ENCODE data around the gene MAP3K15. TPM values are rescaled to one million over a fixed set of nuclear protein-coding genes. Genes with fewer than 3 reads are reported as not detected.
A peak's percentile ranks its signal among the peaks of the same experiment; 100 is the strongest.
"Not testable (repeated sequence)": the region's sequence is repeated elsewhere in the genome, so short reads cannot be mapped to it uniquely, and the experiment has no call there.

Gene MAP3K15
- total RNA-seq, 1 donor from 2014 or later: 0.18 TPM

DNA sequence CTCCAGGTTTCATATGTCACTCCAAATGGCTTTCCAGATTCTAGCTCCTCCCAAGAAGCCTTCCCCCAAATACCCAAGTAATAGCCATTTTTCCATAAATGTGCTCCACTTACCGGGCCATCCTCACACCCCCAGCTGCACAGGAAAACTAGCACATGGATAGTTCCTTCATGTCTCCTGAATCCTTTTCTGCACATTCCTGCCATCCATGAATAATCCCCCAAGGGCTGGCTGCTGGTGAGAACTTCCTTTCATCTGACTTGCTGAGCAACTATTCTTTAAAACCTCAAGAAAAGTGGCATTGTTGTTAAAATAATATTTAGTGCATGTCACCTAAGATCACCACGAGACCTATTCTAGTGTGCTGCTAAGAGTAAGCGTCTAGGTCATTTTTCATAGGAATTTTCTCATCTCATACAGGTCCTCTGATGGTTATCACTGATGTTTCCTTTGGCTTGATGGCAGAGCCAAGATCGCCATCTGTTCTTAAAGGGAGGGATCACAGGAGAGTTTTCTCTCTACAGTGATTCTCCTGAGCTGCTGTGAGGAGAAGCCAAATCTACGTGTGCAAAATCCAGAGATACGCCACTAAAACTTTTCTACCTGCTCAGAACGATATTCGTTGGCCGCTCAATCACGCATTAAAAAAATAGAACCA is 71.3 kb downstream of the MAP3K15 start:
- H3K9me3 Mint-ChIP-seq: no peaks in the 10 kb centered on the region

DNA sequence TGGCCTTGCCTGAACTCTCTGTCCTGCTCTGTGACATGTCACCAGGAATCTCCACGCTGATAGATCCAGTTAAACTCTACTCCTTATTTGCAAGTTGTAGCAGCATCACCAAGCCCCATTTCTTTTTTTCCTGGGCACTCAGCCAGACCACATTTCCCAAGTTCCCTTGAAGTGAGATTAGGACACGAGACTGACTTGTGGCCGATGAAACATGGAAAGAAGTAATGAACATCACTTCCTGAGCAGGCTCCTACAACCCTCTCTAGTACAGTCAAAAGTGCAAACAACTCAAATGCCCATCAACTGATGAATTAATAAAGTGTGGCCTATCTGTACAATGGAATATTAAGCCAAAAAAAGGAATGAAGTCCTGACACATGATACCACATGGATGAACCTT is 74.6 kb downstream of the MAP3K15 start:
- H3K9me3 Mint-ChIP-seq: no peaks in the 10 kb centered on the region
- no peak for DNase-seq (ENCODE audit: low spot score)
- intact Hi-C loops (cut with micrococcal nuclease): no loop called here
- no peaks in the 10 kb centered on the region for H3K4me1 Mint-ChIP-seq (ENCODE audit: low read depth)
- no peak overlapping the region for H3K4me3 Mint-ChIP-seq
- no peaks in the 10 kb centered on the region for H3K36me3 Mint-ChIP-seq (ENCODE audit: low read depth)
- H3K27ac Mint-ChIP-seq: no peak overlapping the region
- no peaks in the 10 kb centered on the region for H3K27me3 Mint-ChIP-seq (ENCODE audit: insufficient read depth)

More for the DNA sequence above, 71.3 kb downstream of the MAP3K15 start:
- Mint-ChIP-seq H3K4me3 (no peak overlapping the region), H3K36me3 (ENCODE audit: low read depth) (no peaks in the 10 kb centered on the region), H3K27me3 (ENCODE audit: insufficient read depth) (no peaks in the 10 kb centered on the region), H3K4me1 (ENCODE audit: low read depth) (no peaks in the 10 kb centered on the region), H3K27ac (no peak overlapping the region)
- DNase-seq (ENCODE audit: low spot score): no peak
- intact Hi-C loops (cut with micrococcal nuclease): no loop called here

DNA sequence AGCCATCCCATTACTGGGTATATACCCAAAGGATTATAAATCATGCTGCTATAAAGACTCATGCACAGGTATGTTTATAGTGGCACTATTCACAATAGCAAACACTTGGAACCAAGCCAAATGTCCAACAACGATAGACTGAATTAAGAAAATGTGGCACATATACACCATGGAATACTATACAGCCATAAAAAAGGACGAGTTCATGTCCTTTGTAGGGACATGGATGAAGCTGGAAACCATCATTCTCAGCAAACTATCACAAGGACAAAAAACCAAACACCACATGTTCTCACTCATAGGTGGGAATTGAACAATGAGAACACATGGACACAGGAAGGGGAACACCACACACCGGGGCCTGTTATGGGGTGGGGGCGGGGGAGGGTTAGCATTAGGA is 92.6 kb downstream of the MAP3K15 start:
- H3K36me3 Mint-ChIP-seq (ENCODE audit: low read depth); H3K27me3 Mint-ChIP-seq (ENCODE audit: insufficient read depth); intact Hi-C loops (cut with micrococcal nuclease); H3K9me3 Mint-ChIP-seq; H3K4me1 Mint-ChIP-seq (ENCODE audit: low read depth); DNase-seq (ENCODE audit: low spot score); H3K27ac Mint-ChIP-seq; H3K4me3 Mint-ChIP-seq: not testable (repeated sequence)

DNA sequence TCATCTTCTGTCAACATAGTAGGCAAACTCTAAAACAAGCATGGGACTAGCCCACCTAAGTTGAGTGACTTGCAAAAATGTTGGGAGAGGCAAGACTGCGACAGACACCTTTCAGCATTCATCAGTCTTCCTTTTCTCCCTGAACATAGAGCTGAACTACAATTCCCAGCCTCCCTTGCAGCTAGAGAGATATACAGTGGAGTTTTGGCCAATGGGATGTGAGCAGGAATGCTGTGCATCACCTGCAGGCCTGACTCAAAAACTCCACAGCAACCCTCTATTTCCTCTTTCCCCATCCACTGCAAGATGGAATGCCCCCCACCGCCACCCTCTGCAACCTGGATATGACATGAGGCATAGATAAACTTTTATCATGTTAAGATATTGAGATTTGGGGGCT is 105.0 kb downstream of the MAP3K15 start:
- H3K27ac Mint-ChIP-seq: no peak overlapping the region

DNA sequence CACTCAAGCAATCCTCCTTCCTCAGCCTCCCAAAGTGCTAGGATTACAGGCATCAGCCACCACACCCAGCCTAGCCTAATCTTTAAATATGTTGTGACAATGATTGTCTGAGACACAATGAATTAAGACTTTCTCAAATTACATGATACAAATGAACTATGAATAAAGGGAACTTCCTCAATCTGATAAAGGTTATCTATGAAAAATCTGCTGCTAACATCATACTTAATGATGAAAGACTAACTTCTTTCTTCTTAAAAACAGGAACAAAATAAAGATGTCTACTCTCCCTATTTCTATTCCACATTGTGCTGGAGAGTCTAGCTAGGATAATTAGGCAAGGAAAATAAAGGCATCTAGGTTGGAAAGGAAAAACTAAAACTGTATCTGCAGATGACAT is 111.6 kb downstream of the MAP3K15 start:
- H3K9me3 Mint-ChIP-seq: no peaks in the 10 kb centered on the region

More for the DNA sequence above, 105.0 kb downstream of the MAP3K15 start:
- Mint-ChIP-seq H3K9me3 (no peaks in the 10 kb centered on the region), H3K27me3 (ENCODE audit: insufficient read depth) (peaks cover 3% of the 10 kb centered on the region), H3K4me3 (no peak overlapping the region), H3K36me3 (ENCODE audit: low read depth) (no peaks in the 10 kb centered on the region), H3K4me1 (ENCODE audit: low read depth) (no peaks in the 10 kb centered on the region)
- no peak for DNase-seq (ENCODE audit: low spot score)
- intact Hi-C loops (cut with micrococcal nuclease): no loop called here

DNA sequence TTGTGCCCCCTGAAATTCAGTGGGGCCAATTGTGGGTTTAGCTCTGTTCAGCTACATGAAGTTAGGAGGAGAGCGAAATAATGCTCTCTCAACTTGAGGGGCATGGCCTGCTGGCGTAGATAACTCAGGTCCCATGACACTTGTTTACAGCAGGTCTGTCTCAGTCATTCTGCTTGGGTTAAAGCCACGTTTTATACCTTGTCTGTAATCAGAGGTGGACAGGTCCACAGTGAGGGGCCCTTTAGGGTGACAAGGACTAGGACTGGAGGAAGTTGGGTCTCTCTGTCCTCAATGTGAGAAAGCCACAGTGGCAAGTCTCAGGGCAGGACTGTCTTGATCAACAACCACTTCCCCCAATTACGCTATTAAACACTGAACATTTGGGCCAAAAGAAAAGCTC is 122.6 kb downstream of the MAP3K15 start:
- H3K36me3 Mint-ChIP-seq (ENCODE audit: low read depth): no peaks in the 10 kb centered on the region
- H3K4me3 Mint-ChIP-seq: no peak overlapping the region
- no peak for DNase-seq (ENCODE audit: low spot score)
- intact Hi-C loops (cut with micrococcal nuclease): no loop called here
- no peaks in the 10 kb centered on the region for H3K9me3 Mint-ChIP-seq
- H3K27ac Mint-ChIP-seq: no peak overlapping the region
- H3K27me3 Mint-ChIP-seq (ENCODE audit: insufficient read depth): no peaks in the 10 kb centered on the region
- H3K4me1 Mint-ChIP-seq (ENCODE audit: low read depth): no peaks in the 10 kb centered on the region

More for the DNA sequence above, 111.6 kb downstream of the MAP3K15 start:
- H3K4me1 Mint-ChIP-seq (ENCODE audit: low read depth): no peaks in the 10 kb centered on the region
- H3K4me3 Mint-ChIP-seq: no peak overlapping the region
- intact Hi-C loops (cut with micrococcal nuclease): no loop called here
- H3K27me3 Mint-ChIP-seq (ENCODE audit: insufficient read depth): peaks cover 7% of the 10 kb centered on the region
- H3K36me3 Mint-ChIP-seq (ENCODE audit: low read depth): no peaks in the 10 kb centered on the region
- no peak overlapping the region for H3K27ac Mint-ChIP-seq
- DNase-seq (ENCODE audit: low spot score): no peak

DNA sequence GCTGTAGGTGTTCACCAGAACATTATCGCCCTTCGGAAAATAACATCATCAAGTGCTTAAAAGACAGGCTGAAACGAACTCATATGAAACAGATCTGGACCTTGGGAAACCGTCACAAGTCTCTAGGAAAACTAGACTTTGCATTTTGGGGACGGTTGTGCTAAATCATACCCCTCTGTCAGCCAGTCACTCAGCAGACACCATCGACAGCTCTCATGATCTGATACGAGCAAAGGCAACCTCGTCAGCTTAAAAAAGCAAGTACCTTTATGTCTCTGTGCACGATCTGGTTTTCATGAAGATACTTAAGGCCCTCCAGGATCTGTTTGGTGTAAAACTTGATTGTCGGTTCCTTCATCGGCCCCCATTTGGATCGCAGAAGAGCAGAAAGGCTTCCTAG is 123.2 kb downstream of the MAP3K15 start:
- intact Hi-C loops (cut with micrococcal nuclease): no loop called here
- no peak for DNase-seq (ENCODE audit: low spot score)
- Mint-ChIP-seq H3K36me3 (ENCODE audit: low read depth) (no peaks in the 10 kb centered on the region), H3K4me3 (no peak overlapping the region), H3K27ac (no peak overlapping the region), H3K9me3 (no peaks in the 10 kb centered on the region), H3K4me1 (ENCODE audit: low read depth) (no peaks in the 10 kb centered on the region), H3K27me3 (ENCODE audit: insufficient read depth) (no peaks in the 10 kb centered on the region)

DNA sequence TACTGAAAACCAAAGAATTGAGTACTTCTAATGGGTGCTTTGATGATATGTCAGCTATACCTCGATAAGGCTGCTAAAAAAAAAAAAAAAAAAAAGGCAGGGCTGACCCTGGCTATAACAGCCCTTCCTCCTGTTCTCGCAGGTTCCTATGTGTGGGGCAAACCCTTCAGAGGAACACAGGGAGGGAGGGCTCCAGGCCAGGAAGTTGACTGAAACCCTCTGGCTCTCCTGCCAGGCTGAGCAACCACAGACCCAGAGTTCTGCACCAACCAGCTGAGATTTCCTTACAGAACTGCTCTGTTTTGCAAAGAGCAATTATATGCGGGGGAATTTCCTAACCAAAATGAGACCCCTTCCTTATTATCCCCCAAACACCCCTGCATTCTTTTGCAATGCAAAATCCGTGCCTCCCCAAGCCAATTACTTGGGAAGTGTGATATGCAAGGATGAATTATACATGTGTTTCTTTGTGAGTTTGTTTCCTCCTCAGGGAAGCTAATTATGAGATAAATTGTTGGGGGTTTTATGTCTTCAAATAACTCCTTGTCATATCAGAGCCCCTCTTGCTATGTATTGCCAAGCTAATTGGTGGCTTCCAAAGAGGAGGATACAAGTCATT is 126.0 kb downstream of the MAP3K15 start:
- no peaks in the 10 kb centered on the region for H3K27me3 Mint-ChIP-seq (ENCODE audit: insufficient read depth)
- intact Hi-C loops (cut with micrococcal nuclease): no loop called here
- no peak for DNase-seq (ENCODE audit: low spot score)

DNA sequence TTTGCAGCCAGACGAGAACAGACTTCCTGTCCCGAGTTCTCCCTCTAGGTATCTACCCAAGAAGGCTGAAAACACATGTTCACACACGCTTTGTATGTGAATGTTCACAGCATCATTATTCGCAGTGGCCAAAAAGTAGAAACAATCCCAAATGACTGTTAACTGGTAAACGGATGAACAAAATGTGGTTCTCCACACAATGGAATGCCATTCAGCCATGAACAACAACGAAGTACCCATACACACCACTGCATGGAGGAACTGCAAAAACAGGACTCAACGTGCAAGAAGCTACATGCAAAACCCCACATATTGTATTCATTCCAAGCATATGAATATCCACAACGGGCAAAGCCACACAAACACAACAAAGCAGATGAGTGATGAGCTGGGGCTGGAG is 126.6 kb downstream of the MAP3K15 start:
- intact Hi-C loops (cut with micrococcal nuclease): no loop called here
- no peaks in the 10 kb centered on the region for H3K4me1 Mint-ChIP-seq (ENCODE audit: low read depth)
- H3K9me3 Mint-ChIP-seq: no peaks in the 10 kb centered on the region
- no peak overlapping the region for H3K27ac Mint-ChIP-seq
- no peak for DNase-seq (ENCODE audit: low spot score)
- H3K4me3 Mint-ChIP-seq: no peak overlapping the region
- peaks cover 2% of the 10 kb centered on the region for H3K27me3 Mint-ChIP-seq (ENCODE audit: insufficient read depth)
- H3K36me3 Mint-ChIP-seq (ENCODE audit: low read depth): no peaks in the 10 kb centered on the region

More for the DNA sequence above, 126.0 kb downstream of the MAP3K15 start:
- no peak overlapping the region for H3K4me3 Mint-ChIP-seq
- H3K9me3 Mint-ChIP-seq: no peaks in the 10 kb centered on the region
- no peaks in the 10 kb centered on the region for H3K36me3 Mint-ChIP-seq (ENCODE audit: low read depth)
- no peak overlapping the region for H3K27ac Mint-ChIP-seq
- no peaks in the 10 kb centered on the region for H3K4me1 Mint-ChIP-seq (ENCODE audit: low read depth)

DNA sequence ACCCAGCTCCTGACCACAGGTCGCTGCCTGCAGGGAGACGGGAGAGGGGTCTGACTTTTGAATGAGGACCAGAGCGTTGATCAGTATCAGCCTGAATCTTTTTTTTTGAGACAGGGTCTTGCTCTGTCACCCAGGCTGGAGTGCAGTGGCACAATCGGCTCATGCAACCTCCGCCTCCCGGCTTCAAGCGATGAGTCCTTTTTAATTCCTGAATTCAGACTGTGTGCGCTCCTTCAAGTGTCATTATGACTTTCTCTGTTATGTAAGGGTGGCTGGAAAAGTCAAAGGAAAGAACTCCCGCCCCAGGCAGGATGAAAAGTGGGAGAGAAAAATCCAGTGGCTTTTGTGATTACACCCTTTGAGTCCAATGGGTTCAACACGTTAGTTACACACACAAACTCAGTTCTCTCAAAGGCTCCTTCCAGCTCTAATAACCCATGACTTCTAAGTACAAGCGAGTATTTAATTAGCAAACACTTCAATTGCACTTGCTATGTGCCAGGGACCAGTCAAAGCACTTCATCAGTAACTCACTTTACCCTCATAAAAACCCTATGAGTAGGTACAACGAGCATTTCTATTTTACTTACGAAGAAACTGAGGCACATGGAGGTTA is 127.1 kb downstream of the MAP3K15 start:
- Mint-ChIP-seq H3K36me3 (ENCODE audit: low read depth) (no peaks in the 10 kb centered on the region), H3K4me1 (ENCODE audit: low read depth) (no peaks in the 10 kb centered on the region), H3K27ac (no peak overlapping the region), H3K27me3 (ENCODE audit: insufficient read depth) (peaks cover 2% of the 10 kb centered on the region), H3K4me3 (no peak overlapping the region), H3K9me3 (no peaks in the 10 kb centered on the region)
- DNase-seq (ENCODE audit: low spot score): no peak
- intact Hi-C loops (cut with micrococcal nuclease): no loop called here

DNA sequence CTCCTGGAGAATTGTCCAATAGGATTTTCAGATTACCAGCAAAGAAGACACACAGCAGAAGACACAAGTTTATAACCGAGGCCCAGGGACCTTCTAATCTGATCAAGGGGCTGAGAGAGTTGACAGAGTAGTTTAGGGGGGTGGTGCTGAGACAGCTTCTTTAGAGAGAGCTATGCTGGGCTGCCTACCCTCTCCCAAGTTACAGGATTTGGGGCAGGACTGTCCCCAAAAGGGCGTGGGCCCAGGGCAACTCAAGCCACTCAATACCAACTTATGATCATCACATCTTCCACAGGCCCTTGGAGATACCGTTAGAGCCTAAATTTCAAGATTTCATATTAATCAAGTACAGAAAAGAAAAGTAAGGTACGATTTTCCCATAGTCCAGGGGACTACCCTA is 128.6 kb downstream of the MAP3K15 start:
- no peak overlapping the region for H3K4me3 Mint-ChIP-seq
- H3K27ac Mint-ChIP-seq: no peak overlapping the region
- intact Hi-C loops (cut with micrococcal nuclease): no loop called here
- H3K4me1 Mint-ChIP-seq (ENCODE audit: low read depth): no peaks in the 10 kb centered on the region
- H3K36me3 Mint-ChIP-seq (ENCODE audit: low read depth): no peaks in the 10 kb centered on the region
- DNase-seq (ENCODE audit: low spot score): no peak
- H3K27me3 Mint-ChIP-seq (ENCODE audit: insufficient read depth): peaks cover 2% of the 10 kb centered on the region
- no peaks in the 10 kb centered on the region for H3K9me3 Mint-ChIP-seq

DNA sequence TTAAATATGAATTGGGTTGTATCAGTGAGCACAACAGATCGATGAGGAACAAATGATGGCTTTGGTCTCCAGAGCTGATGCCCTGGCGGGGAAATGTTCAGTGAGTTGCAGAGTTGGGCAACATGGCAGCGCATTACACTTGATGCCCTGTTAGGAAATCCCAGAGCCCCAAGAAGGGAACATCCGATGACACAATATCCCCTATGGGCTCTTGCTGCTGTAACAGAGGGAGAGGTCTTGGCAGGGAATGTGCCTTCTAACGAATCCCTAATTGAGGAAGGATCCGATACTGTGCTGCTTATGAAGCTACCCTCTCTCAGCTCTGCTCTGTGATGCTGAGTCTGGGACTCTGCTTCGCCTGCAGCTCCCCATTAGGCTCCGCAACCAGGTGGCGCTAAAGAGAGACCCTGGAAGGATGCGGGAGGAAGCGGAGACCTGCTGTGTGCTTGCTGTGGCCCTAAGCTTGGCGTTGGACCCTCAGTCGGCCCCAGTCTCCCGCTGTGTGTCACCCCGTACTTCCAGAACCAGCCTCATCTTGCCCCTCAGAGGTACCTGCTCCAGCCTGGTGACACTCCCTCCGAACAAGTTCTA is 132.7 kb downstream of the MAP3K15 start:
- peak; percentile 32 for DNase-seq (ENCODE audit: low spot score)
- Mint-ChIP-seq H3K36me3 (ENCODE audit: low read depth) (no peaks in the 10 kb centered on the region), H3K27me3 (ENCODE audit: insufficient read depth) (peaks cover 2% of the 10 kb centered on the region), H3K9me3 (no peaks in the 10 kb centered on the region), H3K27ac (no peak overlapping the region), H3K4me3 (no peak overlapping the region), H3K4me1 (ENCODE audit: low read depth) (no peaks in the 10 kb centered on the region)
- intact Hi-C loops (cut with micrococcal nuclease): no loop called here

DNA sequence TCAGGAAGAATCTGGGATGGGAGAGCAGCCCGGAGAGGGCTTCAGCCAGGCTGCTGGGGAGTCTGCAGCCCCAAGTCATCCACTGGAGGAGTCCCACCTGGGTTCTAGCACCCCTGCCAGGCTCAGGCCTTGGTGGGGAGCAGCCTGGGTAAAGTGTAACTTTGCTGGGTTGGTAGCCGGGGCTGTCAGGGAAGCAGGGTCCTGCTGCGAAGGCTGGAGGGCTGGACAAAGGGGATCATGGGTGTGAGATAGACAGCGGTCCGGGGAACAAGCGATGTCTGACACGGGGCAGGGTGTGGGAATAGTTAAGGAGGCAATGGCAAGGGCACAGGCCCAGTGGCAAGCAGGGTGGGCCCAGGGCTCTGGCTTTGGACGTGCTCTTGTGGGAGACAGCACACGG is 134.0 kb downstream of the MAP3K15 start:
- Mint-ChIP-seq H3K4me1 (ENCODE audit: low read depth) (no peaks in the 10 kb centered on the region), H3K27me3 (ENCODE audit: insufficient read depth) (peaks cover 2% of the 10 kb centered on the region), H3K36me3 (ENCODE audit: low read depth) (no peaks in the 10 kb centered on the region), H3K27ac (no peak overlapping the region), H3K9me3 (no peaks in the 10 kb centered on the region), H3K4me3 (no peak overlapping the region)
- intact Hi-C loops (cut with micrococcal nuclease): no loop called here
- no peak for DNase-seq (ENCODE audit: low spot score)

Data from activated T-helper 1 cell treated with anti-CD3 and anti-CD28 coated beads, Interleukin-12 subunit alpha, Interleukin-12 subunit beta, Interleukin-2, Interleukin-4 antibody, amounts not matched to agents 30 ng/mL and 10 ng/mL and 1 ng/mL, durations not matched to agents 14 hours and 24 hours and 36 hours (primary cell).